Gastroesophageal sphincter (tissue), 4 donors: Measurements from ENCODE around the gene SMTNL2. TPM values are rescaled to one million over a fixed set of nuclear protein-coding genes. Genes with fewer than 3 reads are reported as not detected.

Source experiments
- ATAC-seq: fragments of 150-250 bp; one replicate; pipeline ENCODE4 v1.9.1; 2016; ENCODE audit warnings: mild to moderate bottlenecking, moderate library complexity
- H3K27ac ChIP-seq, 4 donors: fragments of 200-600 bp; sonication (generic) in 3 of 4; 1 replicate in 3 of 4; 2 replicates in 1 of 4; pipeline ENCODE4 v1.5.1; 2016 to 2019
- H3K27me3 ChIP-seq: fragments of 200-600 bp; sonication (generic); one replicate; pipeline ENCODE4 v1.5.1; 2019
- H3K36me3 ChIP-seq, 2 donors: fragments of 200-600 bp; sonication (generic); one replicate each; pipeline ENCODE4 v1.5.1; 2019; ENCODE audit warnings: control low read depth in 1 of 2
- H3K4me1 ChIP-seq, 3 donors: fragments of 200-600 bp; sonication (generic); 1 replicate in 2 of 3; 2 replicates in 1 of 3; pipeline ENCODE4 v1.5.1; 2016 to 2019; ENCODE audit warnings: control low read depth in 2 of 3
- H3K4me3 ChIP-seq, 2 donors: fragments of 200-600 bp; sonication (generic); one replicate each; pipeline ENCODE4 v1.5.1; 2019; ENCODE audit warnings: mild to moderate bottlenecking in 1 of 2, moderate library complexity in 1 of 2
- H3K9me3 ChIP-seq, 3 donors: fragments of 200-600 bp; sonication (generic); one replicate each; pipeline ENCODE4 v1.5.1; 2017 to 2019; ENCODE audit warnings: control low read depth in 2 of 3
- CTCF ChIP-seq, 4 experiments: fragments of 200-600 bp in 2 of 4; fragments of 450-650 bp in 2 of 4; sonication (generic) in 1 of 4; IDR thresholded peaks; one replicate each; pipeline ENCODE4 v1.5.1; 2017 to 2019; ENCODE audit warnings: antibody characterized with exemption in 4 of 4, mild to moderate bottlenecking in 2 of 4, moderate library complexity in 2 of 4
- EP300 ChIP-seq: sonication (generic); formaldehyde crosslinking; IDR thresholded peaks from one replicate; pipeline ENCODE4 v1.6.1; 2017; ENCODE audit warnings: antibody characterized with exemption, mild to moderate bottlenecking
- POLR2A ChIP-seq, 2 donors: fragments of 450-650 bp; IDR thresholded peaks; one replicate each; pipeline ENCODE4 v1.6.1; 2017; ENCODE audit warnings: antibody characterized with exemption in 2 of 2, mild to moderate bottlenecking in 2 of 2, moderate library complexity in 1 of 2
- POLR2AphosphoS5 ChIP-seq: sonication (generic); formaldehyde crosslinking; IDR thresholded peaks from one replicate; pipeline ENCODE4 v1.6.1; 2017; ENCODE audit warnings: antibody characterized with exemption
- WGBS, 2 donors: methylation state at CpG; one replicate each; pipeline ENCODE4 v1.1.5; 2018; ENCODE audit warnings: low coverage in 1 of 2; 5-methylcytosine and 5-hydroxymethylcytosine counted together
- total RNA-seq, 4 donors: library from RNA; depleted of rRNA; stranded (reverse); fragments of >200 nt; gene quantifications; one replicate each; pipeline ENCODE4 v1.1.0, GENCODE V29; 2016

Gene SMTNL2
- total RNA-seq, 4 donors from 2014 or later, result 2.0 to 5.2 (median 3.7) TPM

DNA sequence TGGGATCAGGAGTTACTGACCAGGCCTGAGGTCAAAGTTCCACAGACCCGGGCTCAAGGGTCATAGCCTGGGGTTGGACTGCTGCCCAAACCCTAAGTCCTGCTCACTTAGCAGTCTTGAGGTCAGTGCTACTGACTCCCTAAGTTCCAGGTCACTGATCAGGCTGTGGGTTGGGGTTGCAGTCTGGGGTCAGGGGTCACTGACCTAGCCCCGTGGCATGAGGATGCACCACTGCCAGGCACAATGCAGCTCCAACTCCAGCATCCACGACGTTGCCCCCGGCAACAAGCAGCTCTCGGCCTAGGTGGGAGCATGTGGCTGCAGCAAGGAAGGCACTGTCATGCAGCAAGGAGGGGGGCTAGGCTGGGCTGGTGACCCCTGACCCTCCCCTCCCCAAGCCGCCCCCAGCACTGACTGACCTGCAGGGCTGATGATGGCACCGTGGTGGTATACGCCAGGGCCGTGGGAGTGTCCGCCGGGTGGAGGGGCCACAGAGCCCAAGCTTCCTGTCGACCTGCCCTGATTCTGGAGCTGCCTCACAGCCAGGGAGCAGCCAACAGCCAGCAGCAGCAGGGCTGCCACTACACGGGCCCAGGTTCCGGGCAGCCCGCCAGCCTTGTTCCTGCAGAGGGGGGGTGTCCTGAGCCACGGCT is 25.1 kb upstream of the SMTNL2 start:
- no peak overlapping the region for H3K27ac ChIP-seq

GRCh38 chr17:4559966-4560365 is 24.4 kb upstream of the SMTNL2 start:
- H3K27ac ChIP-seq, result no peak overlapping the region
- WGBS, 2 donors, result no CpG with 5 or more reads among the region's 5 CpGs
- no peaks in the 10 kb centered on the region for H3K27me3 ChIP-seq
- H3K4me3 ChIP-seq, result no peak overlapping the region
- no peak for TF ChIP-seq POLR2AphosphoS5
- H3K36me3 ChIP-seq, result no peaks in the 10 kb centered on the region
- no peak for ATAC-seq
- H3K9me3 ChIP-seq, result no peaks in the 10 kb centered on the region
- H3K4me1 ChIP-seq, result peaks cover 0 to 16% (median 5%) of the 10 kb centered on the region in 3 donors

More for the DNA sequence above, 25.1 kb upstream of the SMTNL2 start:
- WGBS, 2 donors, result no CpG with 5 or more reads among the region's 17 CpGs
- ATAC-seq, result no peak
- peaks cover 0 to 23% (median 11%) of the 10 kb centered on the region in 3 donors for H3K4me1 ChIP-seq
- no peaks in the 10 kb centered on the region for H3K27me3 ChIP-seq
- no peaks in the 10 kb centered on the region for H3K9me3 ChIP-seq
- no peak overlapping the region for H3K4me3 ChIP-seq
- TF ChIP-seq EP300, result no peak
- TF ChIP-seq CTCF (IDR thresholded peaks at IDR 0.05), result no peak
- no peak for TF ChIP-seq POLR2AphosphoS5
- no peak for TF ChIP-seq POLR2A (IDR thresholded peaks at IDR 0.05)
- no peaks in the 10 kb centered on the region for H3K36me3 ChIP-seq

DNA sequence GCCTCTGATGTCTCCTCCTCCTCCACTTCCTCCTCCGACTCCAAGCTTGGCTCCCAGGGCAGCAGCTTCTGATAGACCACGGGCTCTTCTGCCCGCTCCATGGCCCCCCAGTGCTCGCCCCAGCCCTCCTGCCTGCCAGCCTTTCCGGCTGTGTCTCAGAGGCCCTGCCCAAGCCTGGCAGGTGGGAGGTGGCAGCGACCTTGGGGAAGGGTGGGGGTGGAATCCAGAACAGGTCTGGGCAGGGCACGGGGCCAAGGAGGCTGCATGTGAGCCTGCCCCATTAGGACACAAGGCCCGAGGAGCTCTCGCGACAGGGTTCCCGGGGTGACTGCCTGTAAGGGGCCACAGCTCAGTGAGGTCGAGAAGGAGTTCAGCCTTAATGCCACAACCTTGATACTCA is 23.9 kb upstream of the SMTNL2 start, which contains the start of gene GGT6:
TSS of gene GGT6 (minus strand) at position 157 of the 400 bp plus-strand sequence. CDS start at position 101, 56 bp downstream.
- H3K9me3 ChIP-seq, result no peaks in the 10 kb centered on the region
- H3K36me3 ChIP-seq, result no peaks in the 10 kb centered on the region
- no peaks in the 10 kb centered on the region for H3K27me3 ChIP-seq
- peaks cover 0 to 19% (median 5%) of the 10 kb centered on the region in 3 donors for H3K4me1 ChIP-seq
- no peak within 1 kb of the TSS for H3K4me3 ChIP-seq
- ATAC-seq, result no peak
- no peak for TF ChIP-seq POLR2AphosphoS5
- TF ChIP-seq CTCF (IDR thresholded peaks at IDR 0.05), result no peak
- TF ChIP-seq POLR2A (IDR thresholded peaks at IDR 0.05), result no peak
- no peak for TF ChIP-seq EP300
- 100% methylated on average over 2 of the region's 12 CpGs; no CpG with 5 or more reads in 1 of the 2 donors for WGBS, 2 donors
- H3K27ac ChIP-seq, result no peak within 1 kb of the TSS

- peaks cover 0 to 20% (median 3%) of the 10 kb centered on the region in 3 donors for H3K4me1 ChIP-seq
- H3K9me3 ChIP-seq, result no peaks in the 10 kb centered on the region
- H3K4me3 ChIP-seq, result no peak overlapping the region
- no peak for ATAC-seq
- 73% methylated on average over 7 of the region's 11 CpGs; no CpG with 5 or more reads in 1 of the 2 donors for WGBS, 2 donors
- no peaks in the 10 kb centered on the region for H3K36me3 ChIP-seq
- H3K27me3 ChIP-seq, result no peaks in the 10 kb centered on the region
- TF ChIP-seq EP300 (no peak), CTCF (IDR thresholded peaks at IDR 0.05) (no peak), POLR2A (IDR thresholded peaks at IDR 0.05) (no peak), POLR2AphosphoS5 (no peak)
- H3K27ac ChIP-seq, result no peak overlapping the region
Measured at GRCh38 chr17:4560837-4561256, 23.5 kb upstream of the SMTNL2 start.

DNA sequence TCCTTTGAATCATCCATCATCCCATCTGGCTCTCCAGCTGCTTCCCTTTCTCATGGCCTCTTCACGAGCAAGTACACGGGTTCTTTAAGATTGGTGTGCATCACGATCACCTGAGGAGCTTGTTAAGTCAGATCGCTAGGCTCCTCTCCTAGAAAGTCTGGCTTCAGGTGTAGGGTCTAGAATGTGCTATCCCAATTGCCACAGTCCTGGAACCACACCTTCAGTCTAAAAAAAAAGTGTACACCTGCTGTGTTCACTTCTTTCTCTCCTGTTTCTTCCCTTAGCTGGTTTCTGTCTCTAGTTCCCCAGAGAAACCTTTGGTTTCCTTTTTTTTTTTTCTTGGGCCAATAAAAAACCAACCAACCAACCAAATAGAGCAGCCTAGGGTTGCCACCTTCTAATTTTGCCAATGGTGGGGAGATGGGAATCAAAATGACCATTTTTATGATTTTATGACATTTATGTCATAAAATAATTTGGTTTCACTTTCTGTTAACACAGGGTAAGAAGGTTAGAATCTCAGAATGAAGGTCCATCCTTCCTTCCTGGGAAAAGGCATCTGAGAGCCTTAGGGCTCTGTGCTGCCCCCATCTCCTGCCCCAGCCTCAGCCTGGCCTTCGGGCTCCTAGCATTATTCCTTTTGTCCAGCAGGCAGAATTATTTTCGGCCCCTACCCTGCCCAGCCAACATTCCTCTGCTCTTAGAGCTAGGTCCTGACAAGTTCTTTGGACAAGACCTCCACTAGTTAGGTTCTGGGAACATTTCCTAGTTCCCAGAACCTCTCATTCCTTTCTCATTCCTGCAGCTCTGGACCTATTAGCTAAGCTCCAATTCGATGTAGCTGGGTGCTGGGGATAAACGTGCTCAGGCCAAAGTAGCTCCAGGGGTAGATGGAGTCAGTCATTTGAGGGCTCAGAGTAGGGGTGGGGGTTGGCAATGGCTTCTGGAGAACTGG is 22.0 kb upstream of the SMTNL2 start:
- ATAC-seq, result no peak
- Histone ChIP-seq H3K27ac (no peak overlapping the region), H3K36me3 (no peaks in the 10 kb centered on the region), H3K9me3 (no peaks in the 10 kb centered on the region), H3K4me3 (no peak overlapping the region), H3K27me3 (no peaks in the 10 kb centered on the region), H3K4me1 (peaks cover 0 to 22% (median 0%) of the 10 kb centered on the region in 3 donors)
- WGBS, 2 donors, result 60 to 74% methylated on average over 2 to 6 of the region's 8 CpGs
- no peak for TF ChIP-seq POLR2AphosphoS5
- TF ChIP-seq EP300, result no peak
- no peak for TF ChIP-seq CTCF (IDR thresholded peaks at IDR 0.05)
- no peak for TF ChIP-seq POLR2A (IDR thresholded peaks at IDR 0.05)
